ENCODE measurements around the gene BSX.

- no peak for TF ChIP-seq TAF1 (IDR thresholded peaks at IDR 0.05; ENCODE audit: borderline replicate concordance, insufficient read depth, low read length)
- no peak for TF ChIP-seq REST (IDR thresholded peaks at IDR 0.05; ENCODE audit: insufficient read depth in 1 of 2, low read depth in 2 of 2, low read length in 2 of 2)
Observed at GRCh38 chr11:122931510-122931909, 50.1 kb downstream of the BSX start.

All from PFSK-1 (cell line).